ENCODE results near the gene GNAT3.

The GNAT3 gene

GRCh38 chr7:80500325-80500724 lies 11.5 kb downstream of the GNAT3 start:
- Histone ChIP-seq H3K9me3 (ENCODE audit: control insufficient read depth, insufficient read depth, low read depth, low read length) (no peaks in the 10 kb centered on the region), H3K27ac (ENCODE audit: low read depth, low read length) (no peak overlapping the region), H3K9ac (ENCODE audit: low read length) (no peak overlapping the region), H3K27me3 (ENCODE audit: control insufficient read depth, insufficient read depth, low read length) (no peaks in the 10 kb centered on the region), H3K36me3 (ENCODE audit: control insufficient read depth, insufficient read depth, low read length) (no peaks in the 10 kb centered on the region), H3K4me1 (ENCODE audit: control insufficient read depth, insufficient read depth, low read length) (peaks cover 2% of the 10 kb centered on the region; the same call in 1 of the 2 replicates), H3K4me3 (ENCODE audit: low read depth, low read length) (no peak overlapping the region)

- Histone ChIP-seq H3K27ac (ENCODE audit: low read depth, low read length) (no peak overlapping the region), H3K27me3 (ENCODE audit: control insufficient read depth, insufficient read depth, low read length) (no peaks in the 10 kb centered on the region), H3K4me3 (ENCODE audit: low read depth, low read length) (no peak overlapping the region), H3K4me1 (ENCODE audit: control insufficient read depth, insufficient read depth, low read length) (peaks cover 2% of the 10 kb centered on the region; the same call in 1 of the 2 replicates), H3K9ac (ENCODE audit: low read length) (no peak overlapping the region), H3K36me3 (ENCODE audit: control insufficient read depth, insufficient read depth, low read length) (no peaks in the 10 kb centered on the region), H3K9me3 (ENCODE audit: control insufficient read depth, insufficient read depth, low read depth, low read length) (no peaks in the 10 kb centered on the region)
These were observed 12.4 kb downstream of the GNAT3 start for GRCh38 chr7:80499350-80499953.

- Histone ChIP-seq H3K27ac (ENCODE audit: low read depth, low read length) (no peak overlapping the region), H3K27me3 (ENCODE audit: control insufficient read depth, insufficient read depth, low read length) (no peaks in the 10 kb centered on the region), H3K9me3 (ENCODE audit: control insufficient read depth, insufficient read depth, low read depth, low read length) (no peaks in the 10 kb centered on the region), H3K9ac (ENCODE audit: low read length) (no peak overlapping the region), H3K36me3 (ENCODE audit: control insufficient read depth, insufficient read depth, low read length) (no peaks in the 10 kb centered on the region), H3K4me3 (ENCODE audit: low read depth, low read length) (no peak overlapping the region), H3K4me1 (ENCODE audit: control insufficient read depth, insufficient read depth, low read length) (peaks cover 2% of the 10 kb centered on the region; the same call in 1 of the 2 replicates)
These were observed 13.1 kb downstream of the GNAT3 start for GRCh38 chr7:80498481-80499349.

GRCh38 chr7:80496586-80496985 lies 15.3 kb downstream of the GNAT3 start:
- Histone ChIP-seq H3K9ac (ENCODE audit: low read length) (no peak overlapping the region), H3K27me3 (ENCODE audit: control insufficient read depth, insufficient read depth, low read length) (no peaks in the 10 kb centered on the region), H3K27ac (ENCODE audit: low read depth, low read length) (no peak overlapping the region), H3K36me3 (ENCODE audit: control insufficient read depth, insufficient read depth, low read length) (no peaks in the 10 kb centered on the region), H3K4me3 (ENCODE audit: low read depth, low read length) (no peak overlapping the region), H3K4me1 (ENCODE audit: control insufficient read depth, insufficient read depth, low read length) (peaks cover 3% of the 10 kb centered on the region), H3K9me3 (ENCODE audit: control insufficient read depth, insufficient read depth, low read depth, low read length) (no peaks in the 10 kb centered on the region)

- H3K9ac ChIP-seq (ENCODE audit: low read length), result no peak overlapping the region
- no peaks in the 10 kb centered on the region for H3K9me3 ChIP-seq (ENCODE audit: control insufficient read depth, insufficient read depth, low read depth, low read length)
- no peak overlapping the region for H3K27ac ChIP-seq (ENCODE audit: low read depth, low read length)
- H3K4me3 ChIP-seq (ENCODE audit: low read depth, low read length), result no peak overlapping the region
- no peaks in the 10 kb centered on the region for H3K27me3 ChIP-seq (ENCODE audit: control insufficient read depth, insufficient read depth, low read length)
- H3K4me1 ChIP-seq (ENCODE audit: control insufficient read depth, insufficient read depth, low read length), result peaks cover 15% of the 10 kb centered on the region
- no peaks in the 10 kb centered on the region for H3K36me3 ChIP-seq (ENCODE audit: control insufficient read depth, insufficient read depth, low read length)
These were observed 18.6 kb downstream of the GNAT3 start for GRCh38 chr7:80493121-80493849.

GRCh38 chr7:80491462-80491861 lies 20.4 kb downstream of the GNAT3 start:
- no peaks in the 10 kb centered on the region for H3K9me3 ChIP-seq (ENCODE audit: control insufficient read depth, insufficient read depth, low read depth, low read length)
- no peaks in the 10 kb centered on the region for H3K27me3 ChIP-seq (ENCODE audit: control insufficient read depth, insufficient read depth, low read length)
- H3K9ac ChIP-seq (ENCODE audit: low read length), result no peak overlapping the region
- H3K4me3 ChIP-seq (ENCODE audit: low read depth, low read length), result no peak overlapping the region
- no peaks in the 10 kb centered on the region for H3K36me3 ChIP-seq (ENCODE audit: control insufficient read depth, insufficient read depth, low read length)
- no peak overlapping the region for H3K27ac ChIP-seq (ENCODE audit: low read depth, low read length)
- peaks cover 26% of the 10 kb centered on the region for H3K4me1 ChIP-seq (ENCODE audit: control insufficient read depth, insufficient read depth, low read length)

- Histone ChIP-seq H3K4me3 (ENCODE audit: low read depth, low read length) (no peak overlapping the region), H3K36me3 (ENCODE audit: control insufficient read depth, insufficient read depth, low read length) (no peaks in the 10 kb centered on the region), H3K27ac (ENCODE audit: low read depth, low read length) (peak overlapping the region; percentile 19; the same call in 1 of the 2 replicates)
These were observed 23.0 kb downstream of the GNAT3 start for GRCh38 chr7:80488851-80489370.

GRCh38 chr7:80488406-80488805 lies 23.5 kb downstream of the GNAT3 start:
- peaks cover 26% of the 10 kb centered on the region for H3K4me1 ChIP-seq (ENCODE audit: control insufficient read depth, insufficient read depth, low read length)
- no peaks in the 10 kb centered on the region for H3K9me3 ChIP-seq (ENCODE audit: control insufficient read depth, insufficient read depth, low read depth, low read length)
- H3K4me3 ChIP-seq (ENCODE audit: low read depth, low read length), result peak overlapping the region; percentile 32; the same call in 1 of the 2 replicates
- H3K36me3 ChIP-seq (ENCODE audit: control insufficient read depth, insufficient read depth, low read length), result no peaks in the 10 kb centered on the region
- H3K9ac ChIP-seq (ENCODE audit: low read length), result no peak overlapping the region
- H3K27ac ChIP-seq (ENCODE audit: low read depth, low read length), result 0 out of 2 replicates have a peak overlapping the region, but pooled peaks have one; percentile 19
- H3K27me3 ChIP-seq (ENCODE audit: control insufficient read depth, insufficient read depth, low read length), result no peaks in the 10 kb centered on the region

More at GRCh38 chr7:80488851-80489370, 23.0 kb downstream of the GNAT3 start:
- Histone ChIP-seq H3K27me3 (ENCODE audit: control insufficient read depth, insufficient read depth, low read length) (no peaks in the 10 kb centered on the region), H3K4me1 (ENCODE audit: control insufficient read depth, insufficient read depth, low read length) (peaks cover 26% of the 10 kb centered on the region), H3K9me3 (ENCODE audit: control insufficient read depth, insufficient read depth, low read depth, low read length) (no peaks in the 10 kb centered on the region), H3K9ac (ENCODE audit: low read length) (no peak overlapping the region)

GRCh38 chr7:80485721-80486120 lies 26.1 kb downstream of the GNAT3 start:
- Histone ChIP-seq H3K4me1 (ENCODE audit: control insufficient read depth, insufficient read depth, low read length) (peaks cover 18% of the 10 kb centered on the region), H3K9me3 (ENCODE audit: control insufficient read depth, insufficient read depth, low read depth, low read length) (no peaks in the 10 kb centered on the region), H3K9ac (ENCODE audit: low read length) (no peak overlapping the region), H3K4me3 (ENCODE audit: low read depth, low read length) (no peak overlapping the region), H3K27ac (ENCODE audit: low read depth, low read length) (no peak overlapping the region), H3K36me3 (ENCODE audit: control insufficient read depth, insufficient read depth, low read length) (no peaks in the 10 kb centered on the region), H3K27me3 (ENCODE audit: control insufficient read depth, insufficient read depth, low read length) (no peaks in the 10 kb centered on the region)

GRCh38 chr7:80482950-80483349 lies 28.9 kb downstream of the GNAT3 start:
- H3K36me3 ChIP-seq (ENCODE audit: control insufficient read depth, insufficient read depth, low read length), result no peaks in the 10 kb centered on the region
- H3K4me3 ChIP-seq (ENCODE audit: low read depth, low read length), result no peak overlapping the region
- peaks cover 7% of the 10 kb centered on the region for H3K4me1 ChIP-seq (ENCODE audit: control insufficient read depth, insufficient read depth, low read length)
- H3K27me3 ChIP-seq (ENCODE audit: control insufficient read depth, insufficient read depth, low read length), result no peaks in the 10 kb centered on the region
- no peaks in the 10 kb centered on the region for H3K9me3 ChIP-seq (ENCODE audit: control insufficient read depth, insufficient read depth, low read depth, low read length)
- H3K27ac ChIP-seq (ENCODE audit: low read depth, low read length), result no peak overlapping the region
- no peak overlapping the region for H3K9ac ChIP-seq (ENCODE audit: low read length)

Data from HUES6 (cell line).